SK-N-SH treated with all-trans-retinoic acid at 6 μM for 48 hours (cell line): ENCODE results near the gene MED20.

Source experiments
- ATAC-seq: fragments of 200-7000 bp; cut with Tn5 transposase; 3 replicates; pipeline ENCODE4 v1.9.1; 2020; ENCODE audit warnings: mild to moderate bottlenecking, moderate library complexity
- BACH2 ChIP-seq: fragments of 250-450 bp; sonication (Bioruptor Pico); IDR thresholded peaks from 2 replicates; pipeline ENCODE4 v1.9.0; 2021; ENCODE audit warnings: mild to moderate bottlenecking, borderline replicate concordance
- CSDC2 ChIP-seq: fragments of 250-450 bp; sonication (Bioruptor Pico); IDR thresholded peaks from 2 replicates; pipeline ENCODE4 v1.5.0; 2020; ENCODE audit warnings: mild to moderate bottlenecking, moderate library complexity
- ESRRG ChIP-seq: fragments of 250-450 bp; sonication (Bioruptor Pico); IDR thresholded peaks from 2 replicates; pipeline ENCODE4 v1.6.1; 2021; ENCODE audit warnings: mild to moderate bottlenecking
- GLIS3 ChIP-seq: fragments of 250-450 bp; sonication (Bioruptor Pico); IDR thresholded peaks from 2 replicates; pipeline ENCODE4 v1.5.0; 2020; ENCODE audit warnings: mild to moderate bottlenecking, moderate library complexity
- ISL1 ChIP-seq: fragments of 250-450 bp; sonication (Bioruptor Pico); IDR thresholded peaks from 2 replicates; pipeline ENCODE4 v2.1.2; 2022; ENCODE audit warnings: mild to moderate bottlenecking, moderate library complexity
- OSR1 ChIP-seq: fragments of 250-450 bp; sonication (Bioruptor Pico); IDR thresholded peaks from 2 replicates; pipeline ENCODE4 v1.8.0; 2022; ENCODE audit warnings: moderate library complexity, mild to moderate bottlenecking, inconsistent platforms
- PPARA ChIP-seq: fragments of 250-450 bp; sonication (Bioruptor Pico); IDR thresholded peaks from 2 replicates; pipeline ENCODE4 v1.5.0; 2020; ENCODE audit warnings: mild to moderate bottlenecking, borderline replicate concordance
- RARB ChIP-seq: fragments of 250-450 bp; sonication (Bioruptor Pico); IDR thresholded peaks from 2 replicates; pipeline ENCODE4 v1.8.0; 2021; ENCODE audit warnings: mild to moderate bottlenecking, moderate library complexity
- SNAI2 ChIP-seq: fragments of 250-450 bp; sonication (Bioruptor Pico); IDR thresholded peaks from 2 replicates; pipeline ENCODE4 v1.5.0; 2020; ENCODE audit warnings: mild to moderate bottlenecking, moderate library complexity
- TCF4 ChIP-seq: fragments of 250-450 bp; sonication (Bioruptor Pico); IDR thresholded peaks from 2 replicates; pipeline ENCODE4 v1.8.0; 2021; ENCODE audit warnings: mild to moderate bottlenecking, moderate library complexity, borderline replicate concordance
- TOX ChIP-seq: fragments of 250-450 bp; sonication (Bioruptor Pico); IDR thresholded peaks from 2 replicates; pipeline ENCODE4 v1.8.0; 2021; ENCODE audit warnings: mild to moderate bottlenecking, moderate library complexity, borderline replicate concordance
- ZC3H10 ChIP-seq: fragments of 250-450 bp; sonication (Bioruptor Pico); IDR thresholded peaks from 2 replicates; pipeline ENCODE4 v1.5.1; 2021; ENCODE audit warnings: mild to moderate bottlenecking, moderate library complexity
- ZFP3 ChIP-seq: fragments of 250-450 bp; sonication (Bioruptor Pico); IDR thresholded peaks from 2 replicates; pipeline ENCODE4 v1.5.0; 2020; ENCODE audit warnings: mild to moderate bottlenecking, moderate library complexity
- ZFP30 ChIP-seq: fragments of 450-650 bp; formaldehyde crosslinking; IDR thresholded peaks from 2 replicates; pipeline ENCODE4 v1.5.0; 2022; ENCODE audit warnings: mild to moderate bottlenecking, moderate library complexity
- ZNF565 ChIP-seq: fragments of 450-650 bp; formaldehyde crosslinking; conservative IDR thresholded peaks from 2 replicates; pipeline ENCODE4 v1.5.0; 2020; ENCODE audit warnings: low read depth, mild to moderate bottlenecking, moderate library complexity
- ZNF70 ChIP-seq: fragments of 450-650 bp; formaldehyde crosslinking; IDR thresholded peaks from 2 replicates; pipeline ENCODE4 v1.5.0; 2020; ENCODE audit warnings: mild to moderate bottlenecking, moderate library complexity
- ZNF8 ChIP-seq: fragments of 450-650 bp; formaldehyde crosslinking; IDR thresholded peaks from 2 replicates; pipeline ENCODE4 v1.5.0; 2020; ENCODE audit warnings: mild to moderate bottlenecking, moderate library complexity
- TF ChIP-seq, protein P1 (sequence below): fragments of 250-450 bp; sonication (Bioruptor Pico); IDR thresholded peaks from 2 replicates; pipeline ENCODE4 v1.5.0; 2020; ENCODE audit warnings: mild to moderate bottlenecking, moderate library complexity
- TF ChIP-seq, protein P2 (sequence below): fragments of 250-450 bp; sonication (Bioruptor Pico); IDR thresholded peaks from 2 replicates; pipeline ENCODE4 v1.8.0; 2020; ENCODE audit warnings: mild to moderate bottlenecking, moderate library complexity, borderline replicate concordance
- TF ChIP-seq, protein P3 (sequence below): fragments of 250-450 bp; sonication (Bioruptor Pico); IDR thresholded peaks from 2 replicates; pipeline ENCODE4 v1.5.1; 2020; ENCODE audit warnings: low read depth, mild to moderate bottlenecking, moderate library complexity
- TF ChIP-seq, protein P4 (sequence below): fragments of 250-450 bp; sonication (Bioruptor Pico); IDR thresholded peaks from 2 replicates; pipeline ENCODE4 v1.8.0; 2021; ENCODE audit warnings: low read depth, mild to moderate bottlenecking, moderate library complexity, borderline replicate concordance
- TF ChIP-seq, protein P5 (sequence below): fragments of 250-450 bp; sonication (Bioruptor Pico); IDR thresholded peaks from 2 replicates; pipeline ENCODE4 v1.5.1; 2021; ENCODE audit warnings: mild to moderate bottlenecking, moderate library complexity

The MED20 gene

DNA sequence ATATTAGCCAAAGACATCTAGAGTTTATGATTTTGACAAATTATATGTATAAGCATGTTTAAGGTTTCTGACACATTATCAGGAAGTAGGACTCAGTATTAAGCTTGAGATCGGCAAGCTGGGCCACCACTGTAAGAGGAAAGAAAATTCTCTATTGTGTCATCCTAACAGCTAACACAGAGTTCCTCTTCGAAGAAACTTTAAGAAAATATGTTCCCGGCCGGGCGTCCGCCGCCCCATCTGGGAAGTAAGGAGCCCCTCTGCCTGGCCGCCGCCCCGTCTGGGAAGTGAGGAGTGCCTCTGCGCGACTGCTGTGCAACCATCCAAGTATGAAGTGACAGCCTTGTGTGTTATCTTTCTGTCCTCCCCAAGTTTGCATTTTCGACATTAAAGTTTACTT lies 48.8 kb downstream of the MED20 start:
- ATAC-seq = no peak
- no peak for TF ChIP-seq SNAI2 (CRISPR knock-in tag)
- TF ChIP-seq, protein P1, sequence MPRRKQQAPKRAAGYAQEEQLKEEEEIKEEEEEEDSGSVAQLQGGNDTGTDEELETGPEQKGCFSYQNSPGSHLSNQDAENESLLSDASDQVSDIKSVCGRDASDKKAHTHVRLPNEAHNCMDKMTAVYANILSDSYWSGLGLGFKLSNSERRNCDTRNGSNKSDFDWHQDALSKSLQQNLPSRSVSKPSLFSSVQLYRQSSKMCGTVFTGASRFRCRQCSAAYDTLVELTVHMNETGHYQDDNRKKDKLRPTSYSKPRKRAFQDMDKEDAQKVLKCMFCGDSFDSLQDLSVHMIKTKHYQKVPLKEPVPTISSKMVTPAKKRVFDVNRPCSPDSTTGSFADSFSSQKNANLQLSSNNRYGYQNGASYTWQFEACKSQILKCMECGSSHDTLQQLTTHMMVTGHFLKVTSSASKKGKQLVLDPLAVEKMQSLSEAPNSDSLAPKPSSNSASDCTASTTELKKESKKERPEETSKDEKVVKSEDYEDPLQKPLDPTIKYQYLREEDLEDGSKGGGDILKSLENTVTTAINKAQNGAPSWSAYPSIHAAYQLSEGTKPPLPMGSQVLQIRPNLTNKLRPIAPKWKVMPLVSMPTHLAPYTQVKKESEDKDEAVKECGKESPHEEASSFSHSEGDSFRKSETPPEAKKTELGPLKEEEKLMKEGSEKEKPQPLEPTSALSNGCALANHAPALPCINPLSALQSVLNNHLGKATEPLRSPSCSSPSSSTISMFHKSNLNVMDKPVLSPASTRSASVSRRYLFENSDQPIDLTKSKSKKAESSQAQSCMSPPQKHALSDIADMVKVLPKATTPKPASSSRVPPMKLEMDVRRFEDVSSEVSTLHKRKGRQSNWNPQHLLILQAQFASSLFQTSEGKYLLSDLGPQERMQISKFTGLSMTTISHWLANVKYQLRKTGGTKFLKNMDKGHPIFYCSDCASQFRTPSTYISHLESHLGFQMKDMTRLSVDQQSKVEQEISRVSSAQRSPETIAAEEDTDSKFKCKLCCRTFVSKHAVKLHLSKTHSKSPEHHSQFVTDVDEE (CRISPR knock-in tag) = no peak
- TF ChIP-seq, protein P2, sequence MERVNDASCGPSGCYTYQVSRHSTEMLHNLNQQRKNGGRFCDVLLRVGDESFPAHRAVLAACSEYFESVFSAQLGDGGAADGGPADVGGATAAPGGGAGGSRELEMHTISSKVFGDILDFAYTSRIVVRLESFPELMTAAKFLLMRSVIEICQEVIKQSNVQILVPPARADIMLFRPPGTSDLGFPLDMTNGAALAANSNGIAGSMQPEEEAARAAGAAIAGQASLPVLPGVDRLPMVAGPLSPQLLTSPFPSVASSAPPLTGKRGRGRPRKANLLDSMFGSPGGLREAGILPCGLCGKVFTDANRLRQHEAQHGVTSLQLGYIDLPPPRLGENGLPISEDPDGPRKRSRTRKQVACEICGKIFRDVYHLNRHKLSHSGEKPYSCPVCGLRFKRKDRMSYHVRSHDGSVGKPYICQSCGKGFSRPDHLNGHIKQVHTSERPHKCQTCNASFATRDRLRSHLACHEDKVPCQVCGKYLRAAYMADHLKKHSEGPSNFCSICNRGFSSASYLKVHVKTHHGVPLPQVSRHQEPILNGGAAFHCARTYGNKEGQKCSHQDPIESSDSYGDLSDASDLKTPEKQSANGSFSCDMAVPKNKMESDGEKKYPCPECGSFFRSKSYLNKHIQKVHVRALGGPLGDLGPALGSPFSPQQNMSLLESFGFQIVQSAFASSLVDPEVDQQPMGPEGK (CRISPR knock-in tag) = no peak
- no peak for TF ChIP-seq ZNF8 (CRISPR knock-in tag)
- no peak for TF ChIP-seq ISL1 (CRISPR knock-in tag)
- no peak for TF ChIP-seq PPARA (CRISPR knock-in tag)
- no peak for TF ChIP-seq ESRRG (CRISPR knock-in tag)
- TF ChIP-seq, protein P3, sequence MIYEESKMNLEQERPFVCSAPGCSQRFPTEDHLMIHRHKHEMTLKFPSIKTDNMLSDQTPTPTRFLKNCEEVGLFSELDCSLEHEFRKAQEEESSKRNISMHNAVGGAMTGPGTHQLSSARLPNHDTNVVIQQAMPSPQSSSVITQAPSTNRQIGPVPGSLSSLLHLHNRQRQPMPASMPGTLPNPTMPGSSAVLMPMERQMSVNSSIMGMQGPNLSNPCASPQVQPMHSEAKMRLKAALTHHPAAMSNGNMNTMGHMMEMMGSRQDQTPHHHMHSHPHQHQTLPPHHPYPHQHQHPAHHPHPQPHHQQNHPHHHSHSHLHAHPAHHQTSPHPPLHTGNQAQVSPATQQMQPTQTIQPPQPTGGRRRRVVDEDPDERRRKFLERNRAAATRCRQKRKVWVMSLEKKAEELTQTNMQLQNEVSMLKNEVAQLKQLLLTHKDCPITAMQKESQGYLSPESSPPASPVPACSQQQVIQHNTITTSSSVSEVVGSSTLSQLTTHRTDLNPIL = no peak
- TF ChIP-seq RARB (CRISPR knock-in tag) = no peak
- TF ChIP-seq TCF4 (CRISPR knock-in tag) = no peak
- TF ChIP-seq OSR1 (CRISPR knock-in tag) = no peak

DNA sequence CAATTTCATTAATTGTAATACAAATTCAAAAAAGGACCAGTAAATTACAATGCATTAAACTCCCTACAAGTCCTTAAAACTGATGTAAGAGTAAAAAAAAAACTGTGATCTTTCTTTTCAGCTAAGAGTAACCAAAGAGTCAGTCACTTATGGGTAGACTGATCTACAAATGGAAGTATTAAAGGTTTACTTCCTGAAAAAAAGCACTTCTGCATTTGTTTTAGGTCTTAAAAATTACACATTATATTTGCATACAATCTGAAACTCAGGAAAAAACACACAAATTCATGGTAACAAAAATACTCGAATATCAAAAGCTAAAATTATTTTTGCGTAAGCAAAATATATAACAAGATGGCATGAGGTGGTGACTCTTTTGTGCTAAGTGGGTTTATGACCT lies 49.2 kb downstream of the MED20 start:
- TF ChIP-seq GLIS3 (no peak), TCF4 (CRISPR knock-in tag) (no peak), ZC3H10 (CRISPR knock-in tag) (no peak), TOX (CRISPR knock-in tag) (no peak), OSR1 (CRISPR knock-in tag) (no peak), ZNF70 (CRISPR knock-in tag) (no peak), PPARA (CRISPR knock-in tag) (no peak), CSDC2 (CRISPR knock-in tag) (no peak), ZFP30 (CRISPR knock-in tag) (no peak), ZNF8 (CRISPR knock-in tag) (no peak), BACH2 (CRISPR knock-in tag) (no peak), ZFP3 (CRISPR knock-in tag) (no peak), ISL1 (CRISPR knock-in tag) (no peak)
- TF ChIP-seq, protein P2 (CRISPR knock-in tag) = no peak
- TF ChIP-seq, protein P4, sequence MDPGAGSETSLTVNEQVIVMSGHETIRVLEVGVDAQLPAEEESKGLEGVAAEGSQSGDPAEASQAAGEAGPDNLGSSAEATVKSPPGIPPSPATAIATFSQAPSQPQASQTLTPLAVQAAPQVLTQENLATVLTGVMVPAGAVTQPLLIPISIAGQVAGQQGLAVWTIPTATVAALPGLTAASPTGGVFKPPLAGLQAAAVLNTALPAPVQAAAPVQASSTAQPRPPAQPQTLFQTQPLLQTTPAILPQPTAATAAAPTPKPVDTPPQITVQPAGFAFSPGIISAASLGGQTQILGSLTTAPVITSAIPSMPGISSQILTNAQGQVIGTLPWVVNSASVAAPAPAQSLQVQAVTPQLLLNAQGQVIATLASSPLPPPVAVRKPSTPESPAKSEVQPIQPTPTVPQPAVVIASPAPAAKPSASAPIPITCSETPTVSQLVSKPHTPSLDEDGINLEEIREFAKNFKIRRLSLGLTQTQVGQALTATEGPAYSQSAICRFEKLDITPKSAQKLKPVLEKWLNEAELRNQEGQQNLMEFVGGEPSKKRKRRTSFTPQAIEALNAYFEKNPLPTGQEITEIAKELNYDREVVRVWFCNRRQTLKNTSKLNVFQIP (CRISPR knock-in tag) = no peak
- ATAC-seq = no peak

DNA sequence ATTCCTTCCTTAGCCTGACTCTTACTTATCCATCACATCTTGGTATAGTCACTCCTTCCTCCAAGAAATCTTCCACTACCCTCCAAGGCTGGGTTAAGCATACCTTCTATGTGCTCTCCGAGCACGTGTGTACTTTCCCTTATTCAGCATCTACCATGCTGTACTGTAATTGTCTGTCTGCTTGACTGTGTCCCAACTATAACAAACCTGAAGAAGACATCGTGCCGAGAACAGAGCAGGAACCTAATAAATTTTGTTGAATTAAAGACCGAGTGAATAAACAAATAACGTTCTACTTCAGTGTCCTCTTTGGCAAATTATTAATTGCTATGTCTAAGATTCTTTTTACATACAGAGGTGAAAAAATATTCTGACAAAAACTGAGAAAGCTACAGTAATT lies 61.6 kb downstream of the MED20 start:
- TF ChIP-seq ZNF565 (CRISPR knock-in tag) (no peak), ISL1 (CRISPR knock-in tag) (no peak), GLIS3 (no peak), ESRRG (CRISPR knock-in tag) (no peak), ZC3H10 (CRISPR knock-in tag) (no peak), ZFP3 (CRISPR knock-in tag) (no peak), ZFP30 (CRISPR knock-in tag) (no peak), ZNF8 (CRISPR knock-in tag) (no peak), TOX (CRISPR knock-in tag) (no peak), SNAI2 (CRISPR knock-in tag) (no peak), TCF4 (CRISPR knock-in tag) (no peak), RARB (CRISPR knock-in tag) (no peak), ZNF70 (CRISPR knock-in tag) (no peak)
- TF ChIP-seq, protein P4 (CRISPR knock-in tag) = no peak
- TF ChIP-seq, protein P3 = no peak
- TF ChIP-seq, protein P5, sequence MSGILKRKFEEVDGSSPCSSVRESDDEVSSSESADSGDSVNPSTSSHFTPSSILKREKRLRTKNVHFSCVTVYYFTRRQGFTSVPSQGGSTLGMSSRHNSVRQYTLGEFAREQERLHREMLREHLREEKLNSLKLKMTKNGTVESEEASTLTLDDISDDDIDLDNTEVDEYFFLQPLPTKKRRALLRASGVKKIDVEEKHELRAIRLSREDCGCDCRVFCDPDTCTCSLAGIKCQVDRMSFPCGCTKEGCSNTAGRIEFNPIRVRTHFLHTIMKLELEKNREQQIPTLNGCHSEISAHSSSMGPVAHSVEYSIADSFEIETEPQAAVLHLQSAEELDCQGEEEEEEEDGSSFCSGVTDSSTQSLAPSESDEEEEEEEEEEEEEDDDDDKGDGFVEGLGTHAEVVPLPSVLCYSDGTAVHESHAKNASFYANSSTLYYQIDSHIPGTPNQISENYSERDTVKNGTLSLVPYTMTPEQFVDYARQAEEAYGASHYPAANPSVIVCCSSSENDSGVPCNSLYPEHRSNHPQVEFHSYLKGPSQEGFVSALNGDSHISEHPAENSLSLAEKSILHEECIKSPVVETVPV (CRISPR knock-in tag) = no peak
- TF ChIP-seq, all 23 proteins: peak for 0
- no peak for ATAC-seq
